PC-3 (cell line): ENCODE measurements around the gene GRK3. TPM values are rescaled to one million over a fixed set of nuclear protein-coding genes. Genes with fewer than 3 reads are reported as not detected.

ENCODE experiments used
- ATAC-seq: fragments of 200-7000 bp; cut with Tn5 transposase; 2 replicates; pipeline ENCODE4 v1.9.1; 2020; ENCODE audit warnings: mild to moderate bottlenecking, moderate library complexity
- BruUV-seq: library from RNA; stranded (reverse); fragments of 400-500 nt; replicated peaks from 2 replicates; lab custom pipeline; 2021; lab: Mats Ljungman, UMichigan
- CTCF ChIA-PET: fragments of 300-600 bp; sonication (Branson Sonifier 250); formaldehyde crosslinking; loops from one replicate; lab custom pipeline; 2022; ENCODE audit warnings: antibody characterized with exemption; lab: Charles Lee
- POLR2A ChIA-PET: fragments of 300-600 bp; sonication (Branson Sonifier 250); formaldehyde crosslinking; loops from one replicate; lab custom pipeline; 2022; ENCODE audit warnings: antibody characterized with exemption; ENCODE audit not compliant: unreplicated experiment; lab: Charles Lee
- DNase-seq: peaks from one replicate; pipeline ENCODE4 v3.0.0-alpha.2; 2015
- H2AFZ ChIP-seq: fragments of 300-600 bp; sonication (generic); 2 replicates; pipeline ENCODE4 v1.6.0; 2016; ENCODE audit warnings: antibody characterized with exemption, low read length
- H3F3A ChIP-seq: fragments of 300-600 bp; sonication (generic); one replicate; pipeline ENCODE4 v1.6.0; 2017; ENCODE audit warnings: antibody characterized with exemption, low read length, control low read depth, mild to moderate bottlenecking; ENCODE audit not compliant: unreplicated experiment
- H3K27ac ChIP-seq: fragments of 300-600 bp; sonication (generic); 2 replicates; pipeline ENCODE4 v1.5.1; 2016; ENCODE audit warnings: mild to moderate bottlenecking, low read length
- H3K27me3 ChIP-seq: fragments of 300-600 bp; sonication (generic); 2 replicates; pipeline ENCODE4 v1.6.1; 2016; ENCODE audit warnings: low read length, mixed read lengths
- H3K36me3 ChIP-seq: fragments of 300-600 bp; sonication (generic); 2 replicates; pipeline ENCODE4 v1.6.1; 2016; ENCODE audit warnings: low read depth, mixed run types, low read length, mixed read lengths
- H3K4me1 ChIP-seq: fragments of 300-600 bp; sonication (generic); 2 replicates; pipeline ENCODE4 v1.5.1; 2016; ENCODE audit warnings: low read length; ENCODE audit not compliant: insufficient read depth
- H3K4me2 ChIP-seq: fragments of 300-600 bp; sonication (generic); 2 replicates; pipeline ENCODE4 v1.6.0; 2016; ENCODE audit warnings: low read length
- H3K4me3 ChIP-seq: fragments of 300-600 bp; sonication (generic); 2 replicates; pipeline ENCODE4 v1.5.1; 2016; ENCODE audit warnings: mild to moderate bottlenecking, low read length, mixed read lengths
- H3K79me2 ChIP-seq: fragments of 300-600 bp; sonication (generic); 2 replicates; pipeline ENCODE4 v1.6.1; 2017; ENCODE audit warnings: low read length, mixed read lengths
- H3K9ac ChIP-seq: fragments of 300-600 bp; sonication (generic); 2 replicates; pipeline ENCODE4 v1.6.0; 2016; ENCODE audit warnings: mild to moderate bottlenecking, low read length
- H3K9me2 ChIP-seq: fragments of 300-600 bp; sonication (generic); replicated peaks from 2 replicates; pipeline ENCODE4 v1.6.1; 2016; ENCODE audit warnings: mixed run types, low read length, mixed read lengths
- H3K9me3 ChIP-seq: fragments of 300-600 bp; sonication (generic); 2 replicates; pipeline ENCODE4 v1.6.1; 2016; ENCODE audit warnings: low read length, mixed read lengths
- H4K20me1 ChIP-seq: fragments of 300-600 bp; sonication (generic); 2 replicates; pipeline ENCODE4 v1.6.1; 2016; ENCODE audit warnings: low read length, mixed read lengths
- CTCF ChIP-seq: fragments of 300-600 bp; sonication (generic); conservative IDR thresholded peaks from 2 replicates; pipeline ENCODE4 v1.5.1; 2017; ENCODE audit warnings: antibody characterized with exemption, low read depth, mild to moderate bottlenecking, low read length
- EZH2 ChIP-seq: fragments of 300-600 bp; sonication (generic); IDR thresholded peaks from one replicate; pipeline ENCODE4 v1.6.1; 2017; ENCODE audit warnings: antibody characterized with exemption, mild to moderate bottlenecking, low read length; ENCODE audit not compliant: unreplicated experiment
- EZH2phosphoT487 ChIP-seq: fragments of 300-600 bp; sonication (generic); IDR thresholded peaks from 2 replicates; pipeline ENCODE4 v1.6.1; 2018; ENCODE audit warnings: mild to moderate bottlenecking, antibody characterized with exemption, low read length, borderline replicate concordance
- intact Hi-C: fragments of 100-400 bp; cut with micrococcal nuclease; formaldehyde crosslinking; loops from 2 replicates; pipeline ENCODE4 v1.9.0; 2023
- total RNA-seq: library from RNA; depleted of rRNA; stranded (reverse); fragments of >200 nt; gene quantifications from 2 replicates; pipeline ENCODE4 v1.2.3, GENCODE V29; 2014

GRK3 gene
- total RNA-seq, 1 experiment from 2014 or later: under 0.01 TPM

GRCh38 chr22:25545146-25545545 is 19.3 kb upstream of the GRK3 start:
- no TSS peak for BruUV-seq
- Histone ChIP-seq H3K79me2 (no peaks in the 10 kb centered on the region), H3K9ac (no peak overlapping the region), H3K9me2 (no peaks in the 10 kb centered on the region), H3K4me3 (no peak overlapping the region), H3K27me3 (no peaks in the 10 kb centered on the region), H2AFZ (no peak overlapping the region), H4K20me1 (no peaks in the 10 kb centered on the region), H3K36me3 (no peaks in the 10 kb centered on the region), H3K4me2 (no peak overlapping the region), H3K27ac (no peak overlapping the region), H3K9me3 (no peaks in the 10 kb centered on the region), H3F3A (no peaks in the 10 kb centered on the region), H3K4me1 (no peaks in the 10 kb centered on the region)
- DNase-seq (no peak), ATAC-seq (no peak)
- CTCF ChIA-PET: no interaction called here
- intact Hi-C loops: no loop called here
- TF ChIP-seq EZH2: no peak
- POLR2A ChIA-PET: no interaction called here

GRCh38 chr22:25545672-25546071 is 18.8 kb upstream of the GRK3 start:
- Histone ChIP-seq H3K4me3 (no peak overlapping the region), H3K27ac (no peak overlapping the region), H3K36me3 (no peaks in the 10 kb centered on the region), H3K27me3 (no peaks in the 10 kb centered on the region), H2AFZ (no peak overlapping the region), H3K4me1 (no peaks in the 10 kb centered on the region), H4K20me1 (no peaks in the 10 kb centered on the region), H3K9ac (no peak overlapping the region), H3K9me2 (no peaks in the 10 kb centered on the region), H3K9me3 (no peaks in the 10 kb centered on the region), H3F3A (no peaks in the 10 kb centered on the region), H3K79me2 (no peaks in the 10 kb centered on the region), H3K4me2 (no peak overlapping the region)
- ChIA-PET POLR2A (no interaction called here), CTCF (no interaction called here)
- no TSS peak for BruUV-seq
- intact Hi-C loops: no loop called here
- ATAC-seq (no peak), DNase-seq (no peak)
- TF ChIP-seq EZH2 (no peak), CTCF (no peak), EZH2phosphoT487 (no peak)

- intact Hi-C loops: no loop called here
Observed at GRCh38 chr22:25546242-25546641, 18.2 kb upstream of the GRK3 start.

More at GRCh38 chr22:25546242-25546641, 18.2 kb upstream of the GRK3 start:
- Histone ChIP-seq H3K9ac (no peak overlapping the region), H3K27me3 (no peaks in the 10 kb centered on the region), H3K9me3 (no peaks in the 10 kb centered on the region), H2AFZ (no peak overlapping the region), H3K36me3 (no peaks in the 10 kb centered on the region), H3K9me2 (no peaks in the 10 kb centered on the region), H3K79me2 (no peaks in the 10 kb centered on the region), H4K20me1 (no peaks in the 10 kb centered on the region), H3K27ac (no peak overlapping the region), H3K4me3 (no peak overlapping the region), H3K4me2 (no peak overlapping the region), H3F3A (no peaks in the 10 kb centered on the region), H3K4me1 (no peaks in the 10 kb centered on the region)
- ATAC-seq (no peak), DNase-seq (no peak)
- BruUV-seq: no TSS peak
- CTCF ChIA-PET: no interaction called here
- no peak for TF ChIP-seq EZH2phosphoT487
- no peak for TF ChIP-seq EZH2
- TF ChIP-seq CTCF: no peak
- POLR2A ChIA-PET: no interaction called here
